Keratinocyte (primary cell): ENCODE measurements around the gene PAM16.

ENCODE experiments used
- EZH2 ChIP-seq: IDR thresholded peaks from one replicate; pipeline ENCODE4 v1.6.1; 2012; ENCODE audit warnings: inconsistent platforms, mild to moderate bottlenecking, low read length, moderate library complexity
- TF ChIP-seq, protein P1 (sequence below), 3 experiments: IDR thresholded peaks in 1 of 3; conservative IDR thresholded peaks in 1 of 3; optimal IDR thresholded peaks in 1 of 3; 2 replicates in 2 of 3; 3 replicates in 1 of 3; pipeline versions ENCODE3 to v1.5.1; 2011; ENCODE audit warnings: low read length in 3 of 3, mild to moderate bottlenecking in 3 of 3, moderate library complexity in 2 of 3, control low read depth in 1 of 3, inconsistent platforms in 1 of 3; ENCODE audit not compliant: insufficient read depth in 2 of 3; ENCODE audit errors: extremely low read depth in 1 of 3

- TF ChIP-seq EZH2 = no peak
- TF ChIP-seq, protein P1, sequence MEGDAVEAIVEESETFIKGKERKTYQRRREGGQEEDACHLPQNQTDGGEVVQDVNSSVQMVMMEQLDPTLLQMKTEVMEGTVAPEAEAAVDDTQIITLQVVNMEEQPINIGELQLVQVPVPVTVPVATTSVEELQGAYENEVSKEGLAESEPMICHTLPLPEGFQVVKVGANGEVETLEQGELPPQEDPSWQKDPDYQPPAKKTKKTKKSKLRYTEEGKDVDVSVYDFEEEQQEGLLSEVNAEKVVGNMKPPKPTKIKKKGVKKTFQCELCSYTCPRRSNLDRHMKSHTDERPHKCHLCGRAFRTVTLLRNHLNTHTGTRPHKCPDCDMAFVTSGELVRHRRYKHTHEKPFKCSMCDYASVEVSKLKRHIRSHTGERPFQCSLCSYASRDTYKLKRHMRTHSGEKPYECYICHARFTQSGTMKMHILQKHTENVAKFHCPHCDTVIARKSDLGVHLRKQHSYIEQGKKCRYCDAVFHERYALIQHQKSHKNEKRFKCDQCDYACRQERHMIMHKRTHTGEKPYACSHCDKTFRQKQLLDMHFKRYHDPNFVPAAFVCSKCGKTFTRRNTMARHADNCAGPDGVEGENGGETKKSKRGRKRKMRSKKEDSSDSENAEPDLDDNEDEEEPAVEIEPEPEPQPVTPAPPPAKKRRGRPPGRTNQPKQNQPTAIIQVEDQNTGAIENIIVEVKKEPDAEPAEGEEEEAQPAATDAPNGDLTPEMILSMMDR (optimal IDR thresholded peaks at IDR 0.05 in 1 of 3, IDR thresholded peaks at IDR 0.05 in 1 of 3, conservative IDR thresholded peaks at IDR 0.05 in 1 of 3; ENCODE audit: extremely low read depth in 1 of 3, insufficient read depth in 2 of 3, low read length in 3 of 3) = no peak
Measured at GRCh38 chr16:4383591-4384444, 32.7 kb upstream of the PAM16 start.
